Keratinocyte (primary cell): Measurements from ENCODE around the gene CCSER1. TPM values are rescaled to one million over a fixed set of nuclear protein-coding genes. Genes with fewer than 3 reads are reported as not detected.

Experiments
- DNase-seq: peaks from one replicate; pipeline ENCODE4 v3.0.0-alpha.2; 2011; ENCODE audit warnings: low read depth, missing footprints, low spot score
- FAIRE-seq: peaks from 2 replicates; lab custom pipeline; 2011; peaks lifted over from hg19 to GRCh38; lab: Jason Lieb, UNC
- H2AFZ ChIP-seq: 2 replicates; pipeline ENCODE4 v1.6.0; 2012; ENCODE audit warnings: low read length, control low read depth, inconsistent platforms; ENCODE audit not compliant: control insufficient read depth
- H3K27ac ChIP-seq: 2 replicates; pipeline ENCODE4 v1.5.1; 2011; ENCODE audit warnings: low read length; ENCODE audit not compliant: control insufficient read depth, insufficient read depth
- H3K27me3 ChIP-seq: 3 replicates; pipeline ENCODE4 v1.6.0; 2011; ENCODE audit warnings: low read length; ENCODE audit not compliant: control insufficient read depth, insufficient read depth; ENCODE audit errors: extremely low read depth
- H3K36me3 ChIP-seq, 2 experiments: 2 replicates in 1 of 2; 3 replicates in 1 of 2; pipeline ENCODE4 v1.5.1; 2011; ENCODE audit warnings: low read length in 2 of 2, mild to moderate bottlenecking in 1 of 2; ENCODE audit not compliant: control insufficient read depth in 2 of 2, insufficient read depth in 2 of 2; ENCODE audit errors: extremely low read depth in 1 of 2
- H3K4me1 ChIP-seq: 3 replicates; pipeline ENCODE4 v1.5.1; 2011; ENCODE audit warnings: low read length; ENCODE audit not compliant: control insufficient read depth, insufficient read depth; ENCODE audit errors: extremely low read depth
- H3K4me2 ChIP-seq: 3 replicates; pipeline ENCODE4 v1.6.0; 2011; ENCODE audit warnings: low read depth, low read length; ENCODE audit not compliant: control insufficient read depth, insufficient read depth; ENCODE audit errors: extremely low read depth
- H3K4me3 ChIP-seq, 3 experiments: fragments of 200-600 bp in 1 of 3; sonication (generic) in 1 of 3; 2 replicates in 2 of 3; 3 replicates in 1 of 3; pipeline ENCODE4 v1.5.1; 2011 to 2016; ENCODE audit warnings: low read length in 3 of 3, mild to moderate bottlenecking in 3 of 3, control low read depth in 2 of 3, inconsistent platforms in 1 of 3, low read depth in 1 of 3, mixed read lengths in 1 of 3, mixed run types in 1 of 3, moderate library complexity in 1 of 3; ENCODE audit not compliant: control insufficient read depth in 2 of 3, insufficient read depth in 2 of 3; ENCODE audit errors: extremely low read depth in 1 of 3
- H3K79me2 ChIP-seq: 2 replicates; pipeline ENCODE4 v1.6.0; 2012; ENCODE audit warnings: low read length; ENCODE audit not compliant: control insufficient read depth, insufficient read depth
- H3K9ac ChIP-seq: 3 replicates; pipeline ENCODE4 v1.6.0; 2011; ENCODE audit warnings: low read length; ENCODE audit not compliant: control insufficient read depth, insufficient read depth; ENCODE audit errors: extremely low read depth
- H3K9me1 ChIP-seq: 3 replicates; pipeline ENCODE4 v1.6.0; 2011; ENCODE audit warnings: low read length; ENCODE audit not compliant: control insufficient read depth, insufficient read depth; ENCODE audit errors: extremely low read depth
- H3K9me3 ChIP-seq: 2 replicates; pipeline ENCODE4 v1.5.1; 2012; ENCODE audit warnings: low read depth, low read length; ENCODE audit not compliant: control insufficient read depth
- H4K20me1 ChIP-seq: 3 replicates; pipeline ENCODE4 v1.6.0; 2011; ENCODE audit warnings: low read length; ENCODE audit not compliant: control insufficient read depth, insufficient read depth; ENCODE audit errors: extremely low read depth
- EZH2 ChIP-seq: IDR thresholded peaks from one replicate; pipeline ENCODE4 v1.6.1; 2012; ENCODE audit warnings: inconsistent platforms, mild to moderate bottlenecking, low read length, moderate library complexity
- dilution Hi-C: fragments of 300-500 bp; cut with MboI; formaldehyde crosslinking; loops from one replicate; pipeline ENCODE4 v1.7.0; 2020; ENCODE audit warnings: low sequenced_read_pairs; ENCODE audit not compliant: extremely low pct_ligation_motif_present
- polyA minus RNA-seq, 3 experiments: library from RNA; depleted of rRNA, polyadenylated mRNA; stranded (reverse); fragments of >200 nt; gene quantifications; 1 replicate in 1 of 3; 2 replicates in 1 of 3; 3 replicates in 1 of 3; pipeline ENCODE4 v1.2.3, GENCODE V29; 2011
- polyA plus RNA-seq, 5 experiments: library from polyadenylated mRNA; depleted of rRNA in 3 of 5; stranded (reverse) in 3 of 5; stranded (forward) in 1 of 5; unstranded in 1 of 5; fragments of >200 nt; gene quantifications; 1 replicate in 1 of 5; 2 replicates in 3 of 5; 3 replicates in 1 of 5; pipeline versions ENCODE4 v1.2.1 to v1.2.3, GENCODE V29; 2011 to 2012; ENCODE audit warnings: missing spikeins in 2 of 5, low read depth in 1 of 5, low replicate concordance in 1 of 5
- TF ChIP-seq, protein P1 (sequence below), 3 experiments: IDR thresholded peaks in 1 of 3; conservative IDR thresholded peaks in 1 of 3; optimal IDR thresholded peaks in 1 of 3; 2 replicates in 2 of 3; 3 replicates in 1 of 3; pipeline versions ENCODE3 to v1.5.1; 2011; ENCODE audit warnings: low read length in 3 of 3, mild to moderate bottlenecking in 3 of 3, moderate library complexity in 2 of 3, control low read depth in 1 of 3, inconsistent platforms in 1 of 3; ENCODE audit not compliant: insufficient read depth in 2 of 3; ENCODE audit errors: extremely low read depth in 1 of 3

Gene CCSER1
- 1.2 to 1.4 TPM (median 1.2 TPM) in 3 replicates for polyA plus RNA-seq
- 1.6 TPM for polyA plus RNA-seq (2011; ENCODE audit: low read depth)
- polyA plus RNA-seq (2011; cell fraction: cytosol; rRNA removed): 0.70 and 0.84 TPM in 2 replicates
- 2.0 and 2.9 TPM in 2 replicates for polyA plus RNA-seq (2011; cell fraction: nucleus; rRNA removed)
- 0.74 and 1.1 TPM in 2 replicates for polyA plus RNA-seq (2012; ENCODE audit: low replicate concordance)
- polyA minus RNA-seq: 0.33 to 5.1 TPM (median 3.5 TPM) in 3 replicates
- 3.1 TPM for polyA minus RNA-seq (2011; cell fraction: cytosol; rRNA and poly(A)+ RNA removed)
- polyA minus RNA-seq (2011; cell fraction: nucleus; rRNA and poly(A)+ RNA removed): 6.2 and 10.9 TPM in 2 replicates

DNA sequence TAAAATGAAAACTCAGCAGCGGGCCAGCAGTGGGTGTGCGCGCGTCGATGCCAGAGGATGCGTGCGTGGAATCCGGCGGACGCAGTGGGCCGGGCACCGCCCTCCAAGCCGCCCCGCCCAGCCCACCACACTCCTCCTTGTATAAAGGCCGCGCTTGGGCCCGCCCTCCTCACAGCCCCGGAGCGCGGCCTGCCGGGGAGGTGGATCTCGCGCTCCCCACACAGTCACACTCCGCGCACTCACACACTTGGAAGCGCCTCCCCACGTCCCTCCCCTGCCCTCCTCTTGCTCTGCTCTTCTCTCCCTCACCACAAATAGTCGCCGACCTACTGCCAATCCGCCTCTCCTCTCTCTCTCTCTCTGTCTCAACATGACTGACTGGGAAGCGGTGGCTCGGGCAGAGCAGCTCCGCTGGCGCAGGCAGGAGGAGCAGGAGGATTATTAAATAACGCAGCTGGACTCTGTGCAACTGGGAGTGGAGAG is at the start of gene CCSER1:
CCSER1 (plus strand) TSS at position 172 of the 483 bp plus-strand sequence.
- Histone ChIP-seq H3K27me3 (no peaks in the 10 kb centered on the region), H3K4me2 (peak within 1 kb of the TSS; percentile 90), H4K20me1 (no peaks in the 10 kb centered on the region), H3K36me3 (no peaks in the 10 kb centered on the region), H3K4me3 (peak within 1 kb of the TSS; percentile 66 to 80 (median 75)), H3K9ac (peak within 1 kb of the TSS; percentile 67), H2AFZ (peak within 1 kb of the TSS; percentile 97), H3K4me1 (peaks cover 13% of the 10 kb centered on the region), H3K9me3 (no peaks in the 10 kb centered on the region), H3K79me2 (no peaks in the 10 kb centered on the region), H3K27ac (no peak within 1 kb of the TSS), H3K9me1 (no peaks in the 10 kb centered on the region)
- dilution Hi-C loops: no loop called here
- DNase-seq (peak; percentile 5), FAIRE-seq (no peak)
- TF ChIP-seq, protein P1, sequence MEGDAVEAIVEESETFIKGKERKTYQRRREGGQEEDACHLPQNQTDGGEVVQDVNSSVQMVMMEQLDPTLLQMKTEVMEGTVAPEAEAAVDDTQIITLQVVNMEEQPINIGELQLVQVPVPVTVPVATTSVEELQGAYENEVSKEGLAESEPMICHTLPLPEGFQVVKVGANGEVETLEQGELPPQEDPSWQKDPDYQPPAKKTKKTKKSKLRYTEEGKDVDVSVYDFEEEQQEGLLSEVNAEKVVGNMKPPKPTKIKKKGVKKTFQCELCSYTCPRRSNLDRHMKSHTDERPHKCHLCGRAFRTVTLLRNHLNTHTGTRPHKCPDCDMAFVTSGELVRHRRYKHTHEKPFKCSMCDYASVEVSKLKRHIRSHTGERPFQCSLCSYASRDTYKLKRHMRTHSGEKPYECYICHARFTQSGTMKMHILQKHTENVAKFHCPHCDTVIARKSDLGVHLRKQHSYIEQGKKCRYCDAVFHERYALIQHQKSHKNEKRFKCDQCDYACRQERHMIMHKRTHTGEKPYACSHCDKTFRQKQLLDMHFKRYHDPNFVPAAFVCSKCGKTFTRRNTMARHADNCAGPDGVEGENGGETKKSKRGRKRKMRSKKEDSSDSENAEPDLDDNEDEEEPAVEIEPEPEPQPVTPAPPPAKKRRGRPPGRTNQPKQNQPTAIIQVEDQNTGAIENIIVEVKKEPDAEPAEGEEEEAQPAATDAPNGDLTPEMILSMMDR (optimal IDR thresholded peaks at IDR 0.05 in 1 of 3, IDR thresholded peaks at IDR 0.05 in 1 of 3, conservative IDR thresholded peaks at IDR 0.05 in 1 of 3; ENCODE audit: extremely low read depth in 1 of 3, insufficient read depth in 2 of 3, low read length in 3 of 3): peak in 1 of 3 experiments; percentile 33
- TF ChIP-seq EZH2: no peak

DNA sequence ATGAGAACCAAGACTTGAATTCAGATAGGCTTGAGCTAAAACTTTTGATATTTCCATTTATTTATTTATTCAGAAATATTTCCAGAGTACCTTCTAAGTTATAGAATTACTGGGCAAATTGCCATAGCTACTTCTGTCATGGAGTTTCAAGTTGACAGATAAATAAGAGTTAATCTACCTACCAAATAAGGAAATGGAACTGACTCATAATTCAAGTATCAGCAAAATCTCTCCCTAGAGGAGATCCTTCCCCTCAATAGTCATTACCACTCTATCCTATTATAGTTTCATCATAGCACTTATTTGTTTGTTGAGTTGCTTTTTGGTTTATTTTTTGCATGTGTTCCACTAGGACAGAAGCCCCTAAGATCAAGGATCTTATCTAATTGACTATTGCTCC is 48.8 kb upstream of the CCSER1 start:
- no peaks in the 10 kb centered on the region for H3K9me1 ChIP-seq
- dilution Hi-C loops: no loop called here
- H3K9me3 ChIP-seq: no peaks in the 10 kb centered on the region
- H4K20me1 ChIP-seq: no peaks in the 10 kb centered on the region
- H3K79me2 ChIP-seq: no peaks in the 10 kb centered on the region
- no peak overlapping the region for H3K4me2 ChIP-seq
- H3K4me1 ChIP-seq: peaks cover 7% of the 10 kb centered on the region
- no peaks in the 10 kb centered on the region for H3K36me3 ChIP-seq
- no peak overlapping the region for H3K4me3 ChIP-seq
- FAIRE-seq (no peak), DNase-seq (no peak)
- no peak overlapping the region for H3K9ac ChIP-seq
- no peak overlapping the region for H3K27ac ChIP-seq
- no peak for TF ChIP-seq EZH2
- TF ChIP-seq, protein P1 (optimal IDR thresholded peaks at IDR 0.05 in 1 of 3, IDR thresholded peaks at IDR 0.05 in 1 of 3, conservative IDR thresholded peaks at IDR 0.05 in 1 of 3; ENCODE audit: extremely low read depth in 1 of 3, insufficient read depth in 2 of 3, low read length in 3 of 3): no peak
- no peaks in the 10 kb centered on the region for H3K27me3 ChIP-seq
- H2AFZ ChIP-seq: no peak overlapping the region
